ENCODE results near the gene CDKN3.
"Not testable (repeated sequence)": the region's sequence is repeated elsewhere in the genome, so short reads cannot be mapped to it uniquely, and the experiment has no call there.

CDKN3 gene

GRCh38 chr14:54370323-54371198 is 26.2 kb upstream of the CDKN3 start:
- DNase-seq: no peak

- DNase-seq: no peak
Observed at GRCh38 chr14:54374117-54374884, 22.5 kb upstream of the CDKN3 start.

- DNase-seq: no peak
Observed at GRCh38 chr14:54377501-54377900, 19.3 kb upstream of the CDKN3 start.

GRCh38 chr14:54378893-54379292 is 17.9 kb upstream of the CDKN3 start:
- DNase-seq: not testable (repeated sequence)

- not testable (repeated sequence) for DNase-seq
Observed at GRCh38 chr14:54380558-54380957, 16.2 kb upstream of the CDKN3 start.

GRCh38 chr14:54381821-54382220 is 15.0 kb upstream of the CDKN3 start:
- no peak for DNase-seq

GRCh38 chr14:54383835-54384234 is 13.0 kb upstream of the CDKN3 start:
- DNase-seq: no peak

- DNase-seq: no peak
Observed at GRCh38 chr14:54385556-54385955, 11.3 kb upstream of the CDKN3 start.

GRCh38 chr14:54387328-54387727 is 9.5 kb upstream of the CDKN3 start:
- no peak for DNase-seq

- no peak for DNase-seq
Observed at GRCh38 chr14:54392131-54392859, 4.5 kb upstream of the CDKN3 start.

GRCh38 chr14:54392986-54393884 is 3.6 kb upstream of the CDKN3 start:
- DNase-seq: not testable (repeated sequence)

- DNase-seq: no peak
Observed at GRCh38 chr14:54394596-54394995, 2.2 kb upstream of the CDKN3 start.

GRCh38 chr14:54395284-54395683 is 1.5 kb upstream of the CDKN3 start:
- DNase-seq: no peak

- no peak for DNase-seq
Observed at GRCh38 chr14:54395716-54396115, 1.1 kb upstream of the CDKN3 start.

GRCh38 chr14:54396183-54396492 is 669 bp upstream of the CDKN3 start:
- no peak for DNase-seq

- no peak for DNase-seq
Observed at GRCh38 chr14:54399560-54399959, 2.8 kb downstream of the CDKN3 start.

GRCh38 chr14:54403401-54404005 is 6.7 kb downstream of the CDKN3 start:
- not testable (repeated sequence) for DNase-seq

- no peak for DNase-seq
Observed at GRCh38 chr14:54410215-54410614, 13.4 kb downstream of the CDKN3 start.

- no peak for DNase-seq
Observed at GRCh38 chr14:54411371-54411770, 14.6 kb downstream of the CDKN3 start.

GRCh38 chr14:54420478-54421142 is 23.8 kb downstream of the CDKN3 start:
- no peak for DNase-seq

- no peak for DNase-seq
Observed at GRCh38 chr14:54423991-54424390, 27.2 kb downstream of the CDKN3 start.
